Epithelial cell of esophagus (primary cell): ENCODE measurements around the gene BMPR1A.

ENCODE experiments used
- DNase-seq: peaks from one replicate; pipeline ENCODE4 v3.0.0; 2010; ENCODE audit warnings: low read depth
- H3K4me3 ChIP-seq: 2 replicates; pipeline ENCODE4 v1.5.1; 2011; ENCODE audit warnings: mild to moderate bottlenecking, low read length, control low read depth
- CTCF ChIP-seq: IDR thresholded peaks from 2 replicates; pipeline ENCODE4 v1.5.1; 2011; ENCODE audit warnings: low read depth, mild to moderate bottlenecking, low read length, control low read depth, inconsistent platforms; ENCODE audit not compliant: insufficient read depth; ENCODE audit errors: missing control alignments

Gene BMPR1A

GRCh38 chr10:86836044-86836443 lies 79.6 kb downstream of the BMPR1A start:
- H3K4me3 ChIP-seq: no peak overlapping the region
- no peak for TF ChIP-seq CTCF
- no peak for DNase-seq

GRCh38 chr10:86837663-86838062 lies 81.2 kb downstream of the BMPR1A start:
- DNase-seq: no peak
- no peak for TF ChIP-seq CTCF
- H3K4me3 ChIP-seq: no peak overlapping the region

- no peak overlapping the region for H3K4me3 ChIP-seq
- TF ChIP-seq CTCF: no peak
- DNase-seq: no peak
Observed at GRCh38 chr10:86840498-86840897, 84.1 kb downstream of the BMPR1A start.

GRCh38 chr10:86846088-86846487 lies 89.7 kb downstream of the BMPR1A start:
- no peak overlapping the region for H3K4me3 ChIP-seq
- no peak for TF ChIP-seq CTCF
- no peak for DNase-seq

- TF ChIP-seq CTCF: no peak
- no peak for DNase-seq
- H3K4me3 ChIP-seq: no peak overlapping the region
Observed at GRCh38 chr10:86848747-86849146, 92.3 kb downstream of the BMPR1A start.

GRCh38 chr10:86849181-86849894 lies 92.9 kb downstream of the BMPR1A start:
- no peak for TF ChIP-seq CTCF
- no peak overlapping the region for H3K4me3 ChIP-seq
- no peak for DNase-seq

GRCh38 chr10:86850481-86850880 lies 94.1 kb downstream of the BMPR1A start:
- no peak for DNase-seq
- H3K4me3 ChIP-seq: no peak overlapping the region
- no peak for TF ChIP-seq CTCF
